Naive thymus-derived CD4-positive, alpha-beta T cell (primary cell): ENCODE results near the gene CAV3. TPM values are rescaled to one million over a fixed set of nuclear protein-coding genes. Genes with fewer than 3 reads are reported as not detected.

Experiments
- ATAC-seq: fragments of 150-1000 bp; cut with Tn5 transposase; 2 replicates; pipeline ENCODE4 v1.10.0; 2021; ENCODE audit warnings: mild to moderate bottlenecking, moderate library complexity
- CTCF ChIA-PET: fragments of 350-600 bp; sonication (Branson Sonifier 250); formaldehyde crosslinking; loops from one replicate; lab custom pipeline; 2021; ENCODE audit warnings: antibody characterized with exemption; lab: Charles Lee
- POLR2A ChIA-PET: fragments of 350-600 bp; sonication (Branson Sonifier 250); formaldehyde crosslinking; loops from one replicate; lab custom pipeline; 2021; ENCODE audit warnings: antibody characterized with exemption, inconsistent platforms; lab: Charles Lee
- DNase-seq, 9 donors: peaks; one replicate each; pipeline versions ENCODE4 v3.0.0 to v3.0.0-alpha.2; 2020 to 2022; ENCODE audit warnings: mixed read lengths in 1 of 9
- H3K27ac ChIP-seq: one replicate; pipeline ENCODE4 v1.7.0; 2013; ENCODE audit warnings: mild to moderate bottlenecking, low read depth, low read length, moderate library complexity
- H3K27me3 ChIP-seq, 2 donors: one replicate each; pipeline ENCODE4 v1.7.0; 2013; ENCODE audit warnings: low read length in 2 of 2, mild to moderate bottlenecking in 2 of 2, moderate library complexity in 2 of 2; ENCODE audit not compliant: control insufficient read depth in 2 of 2, insufficient read depth in 2 of 2
- H3K36me3 ChIP-seq, 3 experiments: 1 replicate in 2 of 3; 2 replicates in 1 of 3; pipeline ENCODE4 v1.7.0; 2013; ENCODE audit warnings: low read length in 3 of 3, mild to moderate bottlenecking in 3 of 3, moderate library complexity in 1 of 3; ENCODE audit not compliant: insufficient read depth in 3 of 3, control insufficient read depth in 2 of 3
- H3K4me1 ChIP-seq, 2 donors: one replicate each; pipeline ENCODE4 v1.7.0; 2013; ENCODE audit warnings: low read length in 2 of 2, mild to moderate bottlenecking in 2 of 2, moderate library complexity in 1 of 2; ENCODE audit not compliant: control insufficient read depth in 2 of 2, insufficient read depth in 2 of 2
- H3K4me3 ChIP-seq: 2 replicates; pipeline ENCODE4 v1.7.0; 2013; ENCODE audit warnings: mild to moderate bottlenecking, low read length
- H3K9me3 ChIP-seq, 3 experiments: 1 replicate in 2 of 3; 2 replicates in 1 of 3; pipeline ENCODE4 v1.7.0; 2013; ENCODE audit warnings: low read length in 3 of 3; ENCODE audit not compliant: control insufficient read depth in 2 of 3
- H3K27ac Mint-ChIP-seq, 9 donors: one replicate each; pipeline ENCODE4 v1.8.0; 2020 to 2022; ENCODE audit warnings: mixed read lengths in 9 of 9, mild to moderate bottlenecking in 8 of 9, moderate library complexity in 5 of 9, inconsistent platforms in 2 of 9
- H3K27me3 Mint-ChIP-seq, 5 donors: one replicate each; pipeline ENCODE4 v1.8.0; 2021 to 2022; ENCODE audit warnings: mixed read lengths in 5 of 5, mild to moderate bottlenecking in 1 of 5
- H3K36me3 Mint-ChIP-seq, 5 donors: one replicate each; pipeline ENCODE4 v1.8.0; 2020 to 2022; ENCODE audit warnings: mixed read lengths in 5 of 5, mild to moderate bottlenecking in 3 of 5, inconsistent platforms in 1 of 5
- H3K4me1 Mint-ChIP-seq, 7 donors: one replicate each; pipeline ENCODE4 v1.8.0; 2020 to 2022; ENCODE audit warnings: mixed read lengths in 7 of 7, mild to moderate bottlenecking in 3 of 7, inconsistent platforms in 1 of 7
- H3K4me3 Mint-ChIP-seq, 10 donors: one replicate each; pipeline ENCODE4 v1.8.0; 2020 to 2022; ENCODE audit warnings: mild to moderate bottlenecking in 10 of 10, mixed read lengths in 10 of 10, moderate library complexity in 6 of 10, inconsistent platforms in 2 of 10
- H3K9me3 Mint-ChIP-seq, 11 donors: one replicate each; pipeline ENCODE4 v1.8.0; 2020 to 2022; ENCODE audit warnings: mixed read lengths in 11 of 11, mild to moderate bottlenecking in 4 of 11, inconsistent platforms in 1 of 11, moderate library complexity in 1 of 11
- intact Hi-C, 2 donors: fragments of 100-400 bp; cut with micrococcal nuclease; formaldehyde crosslinking; loops; one replicate each; pipeline ENCODE4 v1.15.1; 2023
- polyA plus RNA-seq, 2 donors: library from polyadenylated mRNA; unstranded; fragments of 300-500 nt; fragmentation: Illumina TruSeq; gene quantifications; one replicate each; pipeline ENCODE4 v1.2.3, GENCODE V29; 2021
- total RNA-seq, 6 experiments: library from RNA in 5 of 6; stranded (reverse) in 5 of 6; gene quantifications; 1 replicate in 5 of 6; 2 replicates in 1 of 6; pipeline ENCODE4 v1.2.3 and lab custom pipeline; 2021 to 2026

CAV3 gene
- total and polyA plus RNA-seq, 7 experiments from 2014 or later: not detected

GRCh38 chr3:8749316-8749715, 15.7 kb downstream of the CAV3 start:
- Histone ChIP-seq H3K27me3 (no peaks in the 10 kb centered on the region), H3K27ac (no peak overlapping the region), H3K9me3 (no peaks in the 10 kb centered on the region), H3K4me3 (no peak overlapping the region), H3K4me1 (no peaks in the 10 kb centered on the region), H3K36me3 (no peaks in the 10 kb centered on the region)
- Mint-ChIP-seq H3K9me3 (no peaks in the 10 kb centered on the region), H3K27me3 (peaks cover 0 to 3% (median 0%) of the 10 kb centered on the region in 5 donors), H3K27ac (no peak overlapping the region), H3K4me3 (no peak overlapping the region), H3K4me1 (no peaks in the 10 kb centered on the region), H3K36me3 (no peaks in the 10 kb centered on the region)
- DNase-seq (no peak), ATAC-seq (no peak)
- intact Hi-C loops: no loop called here
- POLR2A ChIA-PET: no interaction called here
- CTCF ChIA-PET: no interaction called here

DNA sequence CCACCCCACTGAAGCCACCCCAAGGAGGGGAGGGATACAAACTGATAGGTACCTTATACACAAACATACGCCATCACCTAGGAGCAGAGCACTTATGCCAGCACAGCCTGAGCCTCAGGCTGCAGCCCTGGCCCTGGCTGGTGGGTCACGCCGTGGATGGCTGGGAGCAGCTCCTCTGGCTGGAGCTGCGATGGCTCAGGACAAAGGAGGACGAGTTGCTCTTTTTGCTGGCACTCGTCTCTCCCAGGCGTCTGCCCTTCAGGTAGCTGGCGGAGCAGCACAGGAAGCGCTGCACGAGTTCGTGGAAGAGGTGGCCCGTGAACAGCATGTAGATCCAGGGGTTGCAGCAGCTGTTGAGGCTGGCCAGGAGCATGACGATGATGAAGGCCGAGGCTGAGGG, 19.2 kb downstream of the CAV3 start:
- no peak for DNase-seq
- Mint-ChIP-seq H3K27ac (no peak overlapping the region), H3K27me3 (peaks cover 0 to 7% (median 0%) of the 10 kb centered on the region in 5 donors), H3K9me3 (no peaks in the 10 kb centered on the region), H3K4me1 (no peaks in the 10 kb centered on the region), H3K36me3 (no peaks in the 10 kb centered on the region), H3K4me3 (no peak overlapping the region)
- POLR2A ChIA-PET: no interaction called here
- Histone ChIP-seq H3K4me3 (no peak overlapping the region), H3K27ac (no peak overlapping the region), H3K9me3 (no peaks in the 10 kb centered on the region), H3K4me1 (no peaks in the 10 kb centered on the region), H3K27me3 (no peaks in the 10 kb centered on the region), H3K36me3 (no peaks in the 10 kb centered on the region)
- intact Hi-C loops: no loop called here
- no peak for ATAC-seq
- CTCF ChIA-PET: no interaction called here

DNA sequence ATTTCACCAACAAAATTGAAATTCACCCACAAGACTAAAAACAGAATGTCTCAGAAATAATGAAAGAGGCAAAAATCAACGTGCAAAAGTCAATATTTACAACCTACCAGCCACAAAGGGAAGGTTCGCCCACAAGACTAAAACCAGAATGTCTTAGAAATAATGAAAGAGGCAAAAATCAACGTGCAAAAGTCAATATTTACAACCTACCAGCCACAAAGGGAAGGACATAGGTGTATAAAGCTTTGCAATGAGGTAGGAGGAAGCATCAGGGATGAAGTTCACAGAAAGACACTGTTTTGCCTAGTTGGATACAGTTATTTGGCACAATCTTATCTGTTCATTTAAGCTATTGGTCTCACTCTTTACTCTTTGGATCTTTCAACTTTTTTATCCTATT, 21.5 kb downstream of the CAV3 start:
- Histone ChIP-seq H3K4me1 (no peaks in the 10 kb centered on the region), H3K4me3 (no peak overlapping the region), H3K36me3 (no peaks in the 10 kb centered on the region), H3K27me3 (no peaks in the 10 kb centered on the region), H3K9me3 (no peaks in the 10 kb centered on the region), H3K27ac (no peak overlapping the region)
- Mint-ChIP-seq H3K4me1 (no peaks in the 10 kb centered on the region), H3K4me3 (no peak overlapping the region), H3K27ac (no peak overlapping the region), H3K27me3 (peaks cover 0 to 7% (median 0%) of the 10 kb centered on the region in 5 donors), H3K36me3 (no peaks in the 10 kb centered on the region), H3K9me3 (no peaks in the 10 kb centered on the region)
- DNase-seq (no peak), ATAC-seq (no peak)
- ChIA-PET POLR2A (no interaction called here), CTCF (no interaction called here)
- intact Hi-C loops: no loop called here

DNA sequence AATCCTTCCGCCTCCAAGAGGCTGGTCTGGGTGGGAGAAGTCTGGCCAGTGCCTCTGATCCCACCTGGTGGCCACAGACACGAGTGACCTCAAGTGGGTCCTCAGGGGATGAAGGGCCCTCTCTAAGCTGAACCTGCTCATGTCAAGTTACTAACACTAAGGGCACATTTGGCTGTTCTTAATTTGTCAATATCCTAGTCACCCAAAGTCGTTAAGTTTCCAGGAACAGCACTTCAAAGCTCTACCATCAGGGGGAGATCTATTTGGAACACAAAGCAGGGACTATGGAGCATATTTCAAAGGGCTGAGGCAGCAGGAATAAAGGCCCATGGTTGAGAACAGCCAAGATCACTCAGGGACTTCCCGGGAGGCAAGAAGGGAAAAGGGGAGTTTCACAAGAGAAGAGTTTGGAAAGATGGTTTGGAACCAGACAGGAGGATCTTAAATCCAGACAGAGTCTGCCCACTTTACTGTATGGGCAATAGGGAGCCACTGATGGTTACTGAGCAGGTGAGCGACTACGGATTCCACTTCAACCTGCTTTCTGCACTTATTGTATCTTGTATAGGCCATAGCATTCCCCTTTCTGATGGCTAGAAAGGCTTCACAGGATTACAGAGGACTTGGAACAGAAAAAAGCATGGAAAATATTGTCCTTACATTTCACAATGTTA, 22.1 kb downstream of the CAV3 start:
- Histone ChIP-seq H3K27ac (no peak overlapping the region), H3K36me3 (no peaks in the 10 kb centered on the region), H3K4me1 (no peaks in the 10 kb centered on the region), H3K27me3 (no peaks in the 10 kb centered on the region), H3K4me3 (no peak overlapping the region), H3K9me3 (no peaks in the 10 kb centered on the region)
- DNase-seq: no peak
- no peaks in the 10 kb centered on the region for H3K36me3 Mint-ChIP-seq
- no peaks in the 10 kb centered on the region for H3K4me1 Mint-ChIP-seq
- ChIA-PET CTCF (no interaction called here), POLR2A (no interaction called here)
- H3K27ac Mint-ChIP-seq: no peak overlapping the region
- intact Hi-C loops: no loop called here
- no peaks in the 10 kb centered on the region for H3K9me3 Mint-ChIP-seq
- H3K27me3 Mint-ChIP-seq: peaks cover 0 to 7% (median 0%) of the 10 kb centered on the region in 5 donors
- H3K4me3 Mint-ChIP-seq: no peak overlapping the region
- ATAC-seq: no peak

DNA sequence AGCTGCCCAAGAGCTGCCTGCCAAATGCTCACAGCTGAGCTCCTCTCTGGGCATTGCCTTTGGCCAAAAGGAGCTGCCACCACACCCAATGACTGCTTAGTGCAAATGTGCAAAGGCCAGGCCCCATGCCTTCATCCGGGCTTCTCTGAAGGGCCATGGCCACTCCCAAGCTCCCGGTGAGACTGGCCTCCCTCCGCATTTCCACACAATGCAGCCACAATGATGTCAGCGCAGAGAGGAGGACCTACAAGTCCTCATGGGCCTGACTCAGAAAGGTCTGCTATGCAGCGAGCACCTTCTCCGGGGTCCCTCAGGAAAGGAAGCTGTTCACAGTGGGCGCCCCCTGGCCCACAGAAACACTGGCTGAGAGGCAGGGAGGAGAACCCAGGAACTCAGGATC, 23.1 kb downstream of the CAV3 start:
- H3K36me3 ChIP-seq: no peaks in the 10 kb centered on the region
- Mint-ChIP-seq H3K27ac (no peak overlapping the region), H3K4me3 (no peak overlapping the region), H3K36me3 (no peaks in the 10 kb centered on the region), H3K27me3 (peaks cover 0 to 7% (median 0%) of the 10 kb centered on the region in 5 donors), H3K9me3 (peaks cover 0 to 1% (median 0%) of the 10 kb centered on the region in 11 donors), H3K4me1 (no peaks in the 10 kb centered on the region)
- no peak for DNase-seq
- intact Hi-C loops: no loop called here
- no peak for ATAC-seq
- H3K27me3 ChIP-seq: no peaks in the 10 kb centered on the region
- no peak overlapping the region for H3K27ac ChIP-seq
- no peaks in the 10 kb centered on the region for H3K4me1 ChIP-seq
- POLR2A ChIA-PET: no interaction called here
- CTCF ChIA-PET: no interaction called here
- H3K4me3 ChIP-seq: no peak overlapping the region
- H3K9me3 ChIP-seq: no peaks in the 10 kb centered on the region

DNA sequence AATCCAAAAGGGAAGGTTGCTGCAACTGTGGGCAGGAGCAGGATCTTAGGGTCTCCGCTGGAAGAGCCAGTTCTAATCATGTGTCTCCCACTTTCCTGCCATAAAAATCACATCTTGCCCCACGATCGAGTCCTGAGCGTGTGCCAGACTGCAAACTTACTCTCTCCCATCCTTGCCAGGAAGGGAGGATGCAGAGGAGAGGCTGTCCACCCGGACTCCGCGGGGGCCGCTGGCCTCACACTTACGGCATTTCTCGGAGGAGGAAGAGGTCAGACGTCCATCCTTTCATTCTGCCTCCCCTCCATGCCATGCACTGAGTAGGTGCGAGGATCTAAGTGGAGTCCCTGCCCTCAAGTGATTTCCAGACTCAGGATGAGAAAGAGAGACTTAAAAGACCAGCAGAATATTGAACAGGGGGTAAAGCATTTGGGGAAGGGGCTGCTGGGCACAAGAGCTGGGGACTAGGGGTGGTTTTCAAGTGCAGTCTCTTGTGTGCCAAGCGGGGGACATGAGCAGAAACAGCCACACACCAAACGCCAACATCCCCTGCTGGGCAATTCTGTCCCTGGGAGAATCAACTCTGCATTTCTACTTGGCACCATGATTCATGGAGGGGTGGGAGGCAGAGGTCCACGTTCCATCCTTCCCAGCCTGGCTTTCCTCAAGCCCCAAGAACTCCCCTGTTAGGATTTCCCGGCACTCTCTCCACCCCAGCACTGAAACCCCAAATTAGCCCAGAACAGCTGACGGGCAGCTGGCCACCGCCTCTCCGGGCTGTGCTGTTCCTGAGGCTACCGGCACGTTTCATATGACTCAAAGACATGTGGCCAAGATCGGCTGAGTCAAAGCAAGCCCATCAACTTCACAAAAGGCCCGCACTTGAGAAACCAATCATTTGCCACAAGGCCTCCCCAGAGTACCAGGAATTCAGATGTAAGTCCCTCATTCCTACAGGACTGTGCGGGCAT, 24.2 kb downstream of the CAV3 start:
- Mint-ChIP-seq H3K4me3 (no peak overlapping the region), H3K4me1 (no peaks in the 10 kb centered on the region), H3K9me3 (peaks cover 0 to 1% (median 0%) of the 10 kb centered on the region in 11 donors), H3K27me3 (peaks cover 0 to 7% (median 0%) of the 10 kb centered on the region in 5 donors), H3K27ac (no peak overlapping the region), H3K36me3 (no peaks in the 10 kb centered on the region)
- H3K27me3 ChIP-seq: no peaks in the 10 kb centered on the region
- POLR2A ChIA-PET: no interaction called here
- no peak overlapping the region for H3K4me3 ChIP-seq
- H3K27ac ChIP-seq: no peak overlapping the region
- intact Hi-C loops: no loop called here
- DNase-seq: no peak
- no peaks in the 10 kb centered on the region for H3K9me3 ChIP-seq
- no peak for ATAC-seq
- no peaks in the 10 kb centered on the region for H3K4me1 ChIP-seq
- CTCF ChIA-PET: no interaction called here
- no peaks in the 10 kb centered on the region for H3K36me3 ChIP-seq
